ENCODE results near the gene PRSS27. TPM values are rescaled to one million over a fixed set of nuclear protein-coding genes. Genes with fewer than 3 reads are reported as not detected.

PRSS27 gene
- total RNA-seq, 3 donors from 2014 or later, result 1.1 to 2.2 (median 1.4) TPM

- DNase-seq (no peak), ATAC-seq (peak; percentile 18)
- Histone ChIP-seq H3K4me1 (ENCODE audit: low read depth) (no peaks in the 10 kb centered on the region), H3K4me3 (no peak overlapping the region), H3K36me3 (ENCODE audit: low read depth) (no peaks in the 10 kb centered on the region), H3K9me3 (no peaks in the 10 kb centered on the region)
- intact Hi-C loops (cut with DNase I, micrococcal nuclease), result no loop called here
- no peak for TF ChIP-seq CTCF (IDR thresholded peaks at IDR 0.05)
Observed at GRCh38 chr16:2739625-2740430, 19.8 kb upstream of the PRSS27 start.

GRCh38 chr16:2738615-2739014 is 18.6 kb upstream of the PRSS27 start:
- H3K4me3 ChIP-seq, result no peak overlapping the region
- intact Hi-C loops (cut with DNase I, micrococcal nuclease), result no loop called here
- no peak for DNase-seq

GRCh38 chr16:2737895-2738418 is 17.9 kb upstream of the PRSS27 start:
- Histone ChIP-seq H3K9me3 (no peaks in the 10 kb centered on the region), H3K4me1 (ENCODE audit: low read depth) (no peaks in the 10 kb centered on the region), H3K36me3 (ENCODE audit: low read depth) (no peaks in the 10 kb centered on the region), H3K4me3 (no peak overlapping the region)
- intact Hi-C loops (cut with DNase I, micrococcal nuclease), result no loop called here
- DNase-seq (no peak), ATAC-seq (no peak)
- TF ChIP-seq CTCF (IDR thresholded peaks at IDR 0.05), result no peak

More at GRCh38 chr16:2738615-2739014, 18.6 kb upstream of the PRSS27 start:
- Histone ChIP-seq H3K9me3 (no peaks in the 10 kb centered on the region), H3K4me1 (ENCODE audit: low read depth) (no peaks in the 10 kb centered on the region), H3K36me3 (ENCODE audit: low read depth) (no peaks in the 10 kb centered on the region)
- TF ChIP-seq CTCF (IDR thresholded peaks at IDR 0.05), result no peak
- no peak for ATAC-seq

- Histone ChIP-seq H3K36me3 (ENCODE audit: low read depth) (no peaks in the 10 kb centered on the region), H3K4me1 (ENCODE audit: low read depth) (no peaks in the 10 kb centered on the region), H3K4me3 (no peak overlapping the region), H3K9me3 (no peaks in the 10 kb centered on the region)
- no peak for TF ChIP-seq CTCF (IDR thresholded peaks at IDR 0.05)
- DNase-seq, result no peak
- no peak for ATAC-seq
- intact Hi-C loops (cut with DNase I, micrococcal nuclease), result no loop called here
Observed at GRCh38 chr16:2737238-2737605, 17.2 kb upstream of the PRSS27 start.

GRCh38 chr16:2736476-2737237 is 16.6 kb upstream of the PRSS27 start:
- no peak for ATAC-seq
- H3K9me3 ChIP-seq, result no peaks in the 10 kb centered on the region
- no peak overlapping the region for H3K4me3 ChIP-seq
- no peaks in the 10 kb centered on the region for H3K36me3 ChIP-seq (ENCODE audit: low read depth)
- intact Hi-C loops (cut with DNase I, micrococcal nuclease), result no loop called here
- DNase-seq, result no peak
- no peak for TF ChIP-seq CTCF (IDR thresholded peaks at IDR 0.05)
- no peaks in the 10 kb centered on the region for H3K4me1 ChIP-seq (ENCODE audit: low read depth)
